ENCODE measurements around the gene MYMK. TPM values are rescaled to one million over a fixed set of nuclear protein-coding genes. Genes with fewer than 3 reads are reported as not detected.

Gene MYMK
- total RNA-seq, 1 donor from 2014 or later = not detected

DNA sequence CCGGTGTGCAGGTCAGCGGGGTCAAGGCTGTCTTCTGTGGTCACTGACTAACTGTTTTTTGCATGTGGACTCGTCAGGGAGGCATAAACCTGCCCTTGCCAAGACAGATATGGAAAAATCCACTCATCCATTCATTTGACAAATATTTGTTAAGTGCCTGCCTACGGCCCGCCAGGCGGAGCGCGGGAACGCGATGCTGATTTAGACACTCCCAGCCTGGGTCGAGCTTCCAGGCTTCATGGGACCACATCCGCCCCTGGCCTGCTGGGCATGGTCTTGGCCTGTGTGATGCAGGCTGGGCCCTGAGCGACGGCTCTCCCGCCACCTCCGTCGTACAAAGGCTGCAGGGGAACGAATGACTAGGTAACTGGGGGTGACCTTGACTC lies 18.1 kb downstream of the MYMK start:
- intact Hi-C loops (cut with micrococcal nuclease) = no loop called here

DNA sequence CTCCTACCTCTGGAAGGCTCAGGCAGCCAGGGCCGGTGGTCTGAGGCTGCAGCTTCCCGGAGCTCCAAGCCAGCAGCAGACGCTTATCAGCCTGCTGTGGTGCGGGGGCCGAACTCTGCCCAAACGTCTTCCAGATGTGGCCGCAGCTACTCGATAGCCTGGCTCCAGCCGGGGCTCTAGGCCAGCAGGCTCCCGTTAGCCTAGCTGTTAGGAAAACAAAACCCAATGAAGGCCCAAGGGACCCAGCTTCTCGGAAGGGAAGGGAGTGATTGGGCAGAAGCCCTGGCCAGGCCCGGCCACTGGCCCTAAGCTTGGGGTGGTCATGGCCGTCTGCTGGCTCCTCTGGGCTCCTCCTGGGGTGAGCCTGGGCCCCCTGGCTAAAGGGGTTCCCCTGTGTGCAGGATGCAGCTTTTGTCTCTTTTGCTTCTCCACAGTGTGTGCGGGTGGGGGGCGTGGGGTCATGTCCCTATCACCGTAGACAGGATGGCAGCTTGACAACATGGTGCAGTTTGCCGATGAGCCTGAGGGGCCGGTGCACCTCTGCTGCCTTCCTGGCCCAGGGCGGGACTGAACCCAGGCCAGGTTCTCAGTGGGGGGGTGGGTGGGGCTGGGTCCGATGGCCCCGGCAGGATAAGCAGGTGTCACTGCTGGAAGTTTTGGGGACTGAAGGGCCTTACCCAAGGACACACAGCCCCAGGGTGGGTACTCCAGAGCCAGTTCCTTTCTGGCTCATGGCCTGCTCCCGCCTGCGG lies 18.7 kb downstream of the MYMK start:
- intact Hi-C loops (cut with micrococcal nuclease) = no loop called here

DNA sequence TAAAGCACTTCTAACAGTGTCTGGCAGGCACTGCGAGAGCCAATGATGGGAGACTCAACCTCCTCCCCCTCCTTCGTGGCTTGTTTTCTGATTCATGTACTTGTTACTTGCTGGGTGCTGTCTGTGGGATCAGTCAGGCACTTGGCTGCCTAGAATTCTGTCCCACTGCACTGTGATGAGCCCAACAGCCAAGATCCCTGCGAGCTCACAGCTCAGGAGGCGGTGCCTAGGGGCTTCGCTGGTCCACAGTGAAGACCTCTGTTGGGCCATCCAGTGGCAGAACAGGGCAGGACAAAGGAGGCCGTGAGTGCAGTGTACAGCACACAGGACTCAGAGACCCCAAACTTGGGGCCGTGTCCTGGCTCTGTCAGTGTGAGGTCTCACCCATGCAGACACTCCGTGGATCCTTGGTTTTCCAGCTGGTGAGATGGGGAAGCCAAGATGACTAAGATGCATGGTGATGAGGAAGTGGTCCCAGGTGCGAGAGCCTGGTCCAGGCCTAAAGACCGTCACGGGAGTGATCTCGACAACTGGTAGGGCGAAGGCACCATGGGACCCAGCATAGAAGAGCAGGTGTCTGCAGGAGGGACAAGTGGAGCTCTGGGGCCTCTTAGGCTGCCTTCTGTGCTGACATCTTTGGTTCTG lies 19.5 kb downstream of the MYMK start:
- intact Hi-C loops (cut with micrococcal nuclease) = no loop called here

DNA sequence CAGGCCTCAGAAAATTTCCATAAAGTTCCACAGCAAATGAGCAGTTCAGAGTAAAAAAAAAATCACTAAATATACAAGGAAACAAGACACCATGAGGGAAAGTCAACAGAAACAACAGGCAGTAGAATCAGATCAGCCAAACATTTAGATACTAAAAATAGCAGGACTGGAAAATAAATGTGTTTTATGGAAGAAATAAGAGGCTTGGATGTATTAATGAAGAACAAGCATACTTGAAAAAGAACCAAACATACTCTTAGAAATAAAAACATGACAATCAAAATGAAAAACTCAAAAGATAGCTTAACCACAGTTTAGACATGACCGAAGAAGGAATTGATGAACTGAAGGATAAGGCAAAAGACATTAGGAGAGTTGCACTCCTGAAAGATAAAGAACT lies 22.6 kb downstream of the MYMK start:
- intact Hi-C loops (cut with micrococcal nuclease) = no loop called here

DNA sequence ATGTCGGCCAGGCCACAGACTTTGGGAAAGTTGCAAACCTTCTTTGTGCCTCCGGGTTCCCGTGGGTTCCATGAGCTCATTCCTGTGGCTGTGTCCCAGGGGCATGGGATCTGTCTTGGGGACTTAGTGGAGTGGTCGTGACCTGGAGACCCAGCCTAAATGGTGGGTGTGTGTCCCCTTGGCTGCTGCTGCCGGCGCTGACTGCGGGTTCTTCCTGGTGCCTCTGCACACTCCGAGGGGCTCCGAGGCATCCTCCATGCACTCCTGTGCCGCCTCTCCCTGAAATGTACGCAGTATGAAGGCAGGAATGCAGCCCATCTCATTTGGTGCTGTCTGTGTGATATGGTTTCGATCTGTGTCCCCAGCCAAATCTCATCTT lies 24.9 kb downstream of the MYMK start:
- intact Hi-C loops (cut with micrococcal nuclease) = no loop called here

DNA sequence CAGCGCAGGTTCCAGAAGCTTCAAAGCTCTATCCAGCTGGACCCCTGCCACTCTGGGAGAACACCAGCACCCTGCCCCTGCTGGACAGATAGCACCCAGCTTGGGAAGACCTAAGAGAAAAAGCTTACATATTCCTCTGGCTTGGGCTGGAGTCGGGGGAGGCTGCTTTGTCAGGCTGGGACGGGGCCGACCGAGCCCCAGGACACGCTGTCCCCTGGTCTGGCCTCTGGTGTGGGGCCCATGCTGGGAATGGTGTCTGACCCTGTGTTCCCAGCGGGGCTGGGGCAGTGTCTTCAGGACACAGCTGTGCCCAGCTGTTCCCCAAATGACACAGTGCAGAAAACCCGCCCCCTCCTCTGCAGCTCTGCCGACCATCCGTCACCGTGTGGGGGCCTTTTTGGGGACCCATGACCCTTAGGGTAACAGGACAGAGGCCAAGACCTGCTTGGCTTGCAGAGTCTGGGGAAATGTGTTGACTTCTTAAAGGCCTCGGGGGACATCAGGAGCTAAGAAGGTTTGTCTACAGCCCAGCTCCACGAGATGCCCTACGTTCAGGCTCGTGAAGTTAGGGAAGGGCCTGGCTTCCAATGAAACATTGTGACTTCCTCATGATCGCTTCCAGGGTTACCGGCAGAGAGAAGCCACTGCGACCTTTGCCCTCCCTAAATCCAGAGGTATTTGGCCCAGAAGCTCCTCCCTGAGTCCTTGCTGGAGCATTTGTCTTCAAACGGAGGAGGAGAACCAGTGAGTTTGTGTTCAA lies 25.4 kb downstream of the MYMK start:
- intact Hi-C loops (cut with micrococcal nuclease) = no loop called here

DNA sequence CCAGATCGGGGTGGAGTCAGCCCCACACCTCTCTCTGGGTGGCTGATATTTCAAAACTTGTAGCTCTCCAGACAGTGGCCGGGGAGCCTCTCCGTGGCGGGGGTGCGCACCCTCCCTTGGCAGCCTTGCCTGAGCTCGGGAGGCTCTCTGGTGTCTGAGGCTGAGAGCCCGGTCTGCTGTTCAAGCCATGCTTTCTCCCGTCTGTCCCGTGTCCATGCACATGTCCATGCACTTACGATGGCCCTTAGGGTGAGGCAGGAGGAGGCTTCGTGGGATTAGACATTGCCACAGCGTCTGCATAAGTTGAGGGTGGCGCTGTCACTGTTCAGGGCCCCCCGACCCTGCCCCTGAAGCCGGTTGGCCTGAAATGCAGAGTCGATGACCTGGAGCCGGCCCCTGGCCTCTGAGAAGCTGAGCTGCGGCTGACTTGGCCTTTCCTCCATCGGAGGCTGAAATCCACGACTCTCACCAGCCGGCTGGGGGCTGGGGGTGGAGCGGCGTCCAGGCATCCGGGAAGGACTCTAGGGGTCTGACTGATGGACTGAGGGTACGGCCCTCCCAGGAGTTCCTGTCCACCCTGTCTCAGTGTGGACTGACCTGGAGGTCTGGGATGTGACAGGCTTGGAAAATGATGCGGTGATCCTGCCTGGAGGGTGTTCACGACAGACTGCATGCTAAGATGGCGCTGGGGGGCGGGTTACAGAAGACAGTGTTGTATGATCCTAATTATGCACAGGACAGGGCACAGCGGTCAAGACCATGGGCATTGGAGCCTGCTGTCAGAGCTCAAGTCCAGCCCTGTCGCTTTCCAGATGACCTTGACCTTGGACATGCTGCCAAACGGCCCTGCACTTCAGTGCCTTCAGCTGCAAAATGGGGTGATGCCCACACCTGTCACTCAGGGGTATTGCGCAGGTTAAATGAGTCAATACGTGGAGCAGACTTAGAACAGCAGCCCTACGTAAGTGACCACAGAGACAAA lies 27.6 kb downstream of the MYMK start:
- intact Hi-C loops (cut with micrococcal nuclease) = no loop called here

DNA sequence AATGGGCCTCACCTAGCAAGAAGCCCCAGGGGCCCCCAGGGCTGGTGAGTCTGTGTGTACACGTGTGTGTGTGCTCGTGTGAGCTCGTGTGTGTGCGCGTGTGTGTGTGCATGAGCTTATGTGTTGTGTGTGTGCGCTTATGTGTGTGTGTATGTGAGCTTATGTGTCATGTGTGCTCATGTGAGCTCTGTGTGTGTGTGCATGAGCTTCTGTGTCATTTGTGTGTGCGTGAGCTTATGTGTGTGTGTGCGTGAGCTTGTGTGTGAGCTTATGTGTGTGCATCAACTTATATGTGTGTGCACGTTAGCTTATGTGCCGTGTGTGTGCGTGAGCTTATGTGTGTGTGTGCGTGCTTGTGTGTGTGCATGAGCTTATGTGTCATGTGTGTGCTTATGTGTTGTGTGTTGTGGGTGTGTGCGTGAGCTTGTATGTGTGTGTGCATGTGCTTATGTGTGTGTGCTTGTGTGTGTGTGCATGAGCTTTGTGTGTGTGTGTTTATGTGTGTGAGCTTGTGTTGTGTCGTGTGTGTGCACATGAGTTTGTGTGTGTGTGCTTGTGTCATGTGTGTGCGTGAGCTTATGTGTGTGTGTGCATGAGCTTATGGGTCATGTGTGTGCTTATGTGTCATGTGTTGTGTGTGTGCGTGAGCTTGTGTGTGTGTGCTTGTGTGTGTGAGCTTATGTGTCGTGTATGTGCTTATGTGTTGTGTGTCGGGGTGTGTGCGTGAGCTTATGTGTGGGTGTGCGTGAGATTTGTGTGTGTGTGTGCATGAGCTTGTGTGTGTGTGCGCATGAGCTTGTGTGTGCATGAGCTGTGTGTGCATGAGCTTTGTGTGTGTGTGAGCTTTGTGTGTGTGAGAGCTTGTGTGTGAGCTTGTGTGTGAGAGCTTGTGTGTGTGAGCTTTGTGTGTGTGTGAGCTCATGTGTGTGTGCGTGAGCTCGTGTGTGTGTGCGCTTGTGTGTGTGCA lies 29.1 kb downstream of the MYMK start:
- intact Hi-C loops (cut with micrococcal nuclease) = no loop called here

DNA sequence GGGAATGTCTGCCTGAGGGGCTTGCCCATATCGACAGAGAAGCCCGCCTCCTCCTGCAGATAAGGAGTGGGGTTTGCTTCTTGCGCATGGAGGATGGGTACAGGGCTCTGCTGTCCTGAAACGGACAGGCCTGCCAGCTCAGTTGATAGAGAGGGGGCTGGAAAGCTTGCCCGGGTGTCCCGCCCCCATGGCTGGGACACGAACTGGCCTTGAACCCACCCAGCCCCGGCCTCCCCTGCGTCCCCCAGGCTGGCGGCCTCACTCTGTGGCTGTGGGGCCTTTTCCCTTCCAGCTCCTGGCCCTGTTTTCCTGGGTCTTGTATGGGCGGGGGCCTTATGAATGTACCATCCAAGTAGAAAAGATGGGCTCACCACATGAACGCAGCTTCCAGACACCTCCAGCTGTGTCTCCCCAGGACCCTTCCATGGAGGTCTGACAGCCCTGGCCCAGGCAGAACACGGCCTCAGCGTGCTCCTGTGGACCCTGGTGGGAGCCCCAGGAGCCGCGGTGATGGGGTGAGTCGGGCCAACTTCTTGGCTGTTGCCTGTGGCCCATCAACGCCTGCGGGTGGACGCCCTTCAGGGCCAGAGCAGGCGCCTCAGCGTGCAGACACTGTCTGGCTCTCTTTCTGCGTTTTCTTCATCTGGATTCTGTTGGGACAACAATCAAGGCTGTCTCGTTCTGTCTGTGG lies 30.0 kb downstream of the MYMK start:
- intact Hi-C loops (cut with micrococcal nuclease) = no loop called here

DNA sequence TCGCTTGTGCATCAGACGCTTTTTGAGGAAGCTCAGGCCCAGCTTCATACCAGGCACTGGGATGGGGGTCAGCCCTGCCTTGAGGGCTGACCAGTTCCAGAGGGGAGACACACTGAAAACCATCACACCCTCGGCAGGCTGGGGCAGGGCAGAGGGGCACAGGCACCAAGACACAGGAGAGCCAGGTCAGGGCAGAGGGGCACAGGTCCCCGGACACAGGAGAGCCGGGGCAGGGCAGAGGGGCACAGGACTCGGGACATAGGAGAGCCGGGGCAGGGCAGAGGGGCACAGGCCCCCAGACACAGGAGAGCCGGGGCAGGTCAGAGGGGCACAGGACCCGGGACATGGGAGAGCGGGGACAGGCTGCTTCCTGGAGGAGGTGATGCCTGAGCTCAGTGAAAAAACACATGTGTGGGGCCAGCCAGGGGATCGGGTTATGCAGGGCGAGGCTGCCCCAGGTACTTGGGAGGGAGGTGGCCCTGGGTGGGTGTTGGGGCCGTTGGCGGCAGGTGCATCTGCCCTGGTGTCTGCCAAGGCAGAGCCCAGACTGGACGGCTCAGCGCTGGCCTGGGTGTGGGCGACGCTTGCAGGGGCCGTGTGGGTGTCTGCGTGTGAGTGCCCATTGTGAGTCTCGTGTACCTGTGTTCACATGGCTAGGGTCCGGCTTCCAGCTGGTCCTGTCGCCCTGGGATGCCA lies 30.8 kb downstream of the MYMK start:
- intact Hi-C loops (cut with micrococcal nuclease) = no loop called here

DNA sequence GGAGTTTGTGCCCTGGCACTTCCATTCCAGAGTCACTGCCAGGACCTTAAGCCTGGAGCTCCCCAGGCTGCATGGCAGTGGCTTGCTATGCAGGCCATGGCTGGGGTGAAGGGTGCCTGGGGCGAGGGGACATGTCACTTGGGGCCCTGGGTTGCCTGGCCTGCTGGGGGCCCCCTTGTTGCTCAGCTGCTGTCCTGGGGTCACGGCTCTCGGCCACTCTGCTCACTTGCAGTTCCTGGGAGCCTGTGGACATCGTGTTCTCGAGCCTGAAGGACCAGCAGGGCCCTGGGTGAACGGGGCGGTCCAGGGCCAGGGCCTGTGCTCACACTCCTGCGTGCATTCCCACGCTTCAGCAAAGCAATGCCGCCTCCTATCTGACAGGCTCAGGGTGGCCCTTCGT lies 31.3 kb downstream of the MYMK start:
- intact Hi-C loops (cut with micrococcal nuclease) = no loop called here

DNA sequence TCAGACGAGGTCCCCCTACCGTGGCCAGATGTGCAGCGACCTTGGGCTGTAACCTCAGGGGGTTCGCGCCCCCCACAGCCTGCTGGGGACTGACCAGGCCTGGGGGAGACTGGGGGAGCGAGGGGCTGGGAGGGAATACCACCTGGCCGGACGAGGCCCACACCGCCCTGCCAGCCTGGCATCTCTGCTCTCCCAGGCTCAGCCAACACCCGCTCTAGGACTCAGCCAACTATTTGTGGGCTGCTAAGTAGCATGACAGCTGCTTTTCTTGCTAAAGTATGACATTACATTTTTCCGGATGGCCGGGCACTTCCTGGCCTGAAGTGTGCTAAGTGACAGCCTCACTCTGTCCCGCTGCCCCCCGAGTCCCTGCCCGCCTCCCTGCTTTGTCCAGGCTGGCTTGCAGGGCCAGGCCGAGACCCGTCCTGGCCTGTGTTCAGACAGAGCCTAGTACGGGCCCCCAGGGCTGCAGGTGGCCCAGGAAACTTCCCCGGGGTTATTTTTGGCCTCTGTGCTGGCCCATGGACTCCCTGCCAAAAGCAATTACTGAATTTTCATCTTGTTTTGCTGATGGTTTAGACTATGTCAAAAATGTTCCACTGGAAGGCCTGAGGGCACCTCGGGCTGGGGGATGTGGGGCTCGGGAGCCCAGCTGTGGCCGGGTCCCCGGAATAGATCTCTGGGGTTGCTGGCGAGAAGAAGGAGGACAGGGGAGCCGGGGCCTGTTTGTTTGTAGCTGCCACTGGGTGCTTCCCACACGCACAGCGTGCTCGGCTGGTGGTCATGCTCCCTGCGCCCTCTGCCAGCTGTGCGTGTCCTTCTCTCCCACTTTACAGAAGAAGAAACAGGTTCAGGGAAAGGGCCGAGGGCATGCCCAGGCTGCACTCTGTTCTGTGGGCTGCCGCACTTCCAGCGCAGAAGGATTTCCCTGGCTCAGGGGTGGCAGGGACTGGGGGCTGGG lies 32.4 kb downstream of the MYMK start:
- intact Hi-C loops (cut with micrococcal nuclease) = no loop called here

DNA sequence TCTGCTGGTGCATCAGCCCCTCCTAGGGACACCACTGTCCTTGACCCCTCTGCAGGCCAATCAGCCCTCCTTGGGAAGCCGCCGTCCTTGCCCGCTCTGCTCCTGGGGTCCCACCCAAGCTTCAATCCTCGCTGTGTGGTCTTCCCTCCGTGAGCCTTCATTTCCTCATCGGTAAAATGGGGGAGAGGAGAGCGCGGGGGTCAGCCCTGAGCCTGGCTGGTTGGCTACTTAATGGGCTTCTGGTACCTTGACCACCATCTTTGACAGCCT lies 33.2 kb downstream of the MYMK start:
- intact Hi-C loops (cut with micrococcal nuclease) = no loop called here

DNA sequence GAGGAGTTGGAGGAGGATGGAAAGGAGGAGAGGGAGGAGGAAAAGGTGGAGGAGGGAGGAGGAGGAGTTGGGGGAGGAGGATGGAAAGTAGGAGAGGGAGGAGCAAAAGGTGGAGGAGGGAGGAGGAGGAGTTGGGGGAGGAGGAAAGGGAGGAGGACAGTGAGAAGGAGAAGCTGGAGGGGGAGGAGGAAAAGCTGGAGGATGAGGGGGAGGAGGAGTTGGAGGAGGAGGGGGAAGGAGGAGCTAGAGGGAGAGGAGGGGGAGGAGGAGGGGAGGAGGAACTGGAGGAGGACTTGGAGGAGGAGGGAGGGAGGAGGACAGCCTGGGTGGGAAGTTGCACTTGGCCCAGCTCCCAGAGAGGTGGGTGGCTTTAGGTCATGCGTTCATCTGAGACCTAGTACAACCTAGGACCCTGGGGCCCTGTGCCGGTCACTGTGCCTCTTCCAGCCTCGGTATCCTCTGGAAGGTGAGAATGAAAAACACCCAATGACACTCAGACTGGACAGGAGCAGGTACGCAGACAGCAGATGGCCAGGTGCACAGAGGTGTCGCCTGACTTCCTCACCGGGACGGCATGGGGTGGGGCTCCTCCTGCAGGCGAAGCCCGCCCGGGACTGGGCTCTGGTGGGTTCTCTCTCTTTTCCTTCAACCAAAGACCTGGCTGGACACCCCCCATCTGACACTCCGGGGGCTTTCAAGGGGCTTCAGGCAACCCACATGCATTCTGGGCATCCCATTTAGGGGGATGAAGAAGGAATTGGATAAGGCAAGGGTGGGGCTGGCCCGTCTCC lies 33.7 kb downstream of the MYMK start:
- intact Hi-C loops (cut with micrococcal nuclease) = no loop called here

DNA sequence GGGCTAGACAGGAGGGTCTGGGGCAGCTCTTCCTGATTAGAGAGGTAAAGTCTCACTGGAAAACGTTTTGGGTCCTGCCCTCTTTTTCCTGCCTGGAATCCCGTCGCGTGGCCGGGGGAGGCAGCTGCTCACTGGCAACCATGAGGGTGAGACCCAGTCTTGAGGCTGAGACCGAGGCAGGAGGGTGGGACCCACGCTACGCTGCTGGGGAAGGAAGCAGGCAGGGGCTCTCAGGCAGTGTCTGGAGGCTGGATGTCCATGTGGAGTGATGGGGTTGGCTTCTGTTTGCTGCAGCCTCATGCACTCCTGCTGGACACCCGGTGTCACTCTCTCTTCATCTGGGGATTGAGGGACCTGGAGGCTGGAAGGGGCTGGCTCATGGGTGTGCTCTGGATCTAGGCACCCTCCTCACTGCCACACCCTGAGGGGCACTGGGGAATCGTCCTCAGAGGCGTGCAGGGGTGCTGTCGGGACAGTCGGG lies 34.5 kb downstream of the MYMK start:
- intact Hi-C loops (cut with micrococcal nuclease) = no loop called here

DNA sequence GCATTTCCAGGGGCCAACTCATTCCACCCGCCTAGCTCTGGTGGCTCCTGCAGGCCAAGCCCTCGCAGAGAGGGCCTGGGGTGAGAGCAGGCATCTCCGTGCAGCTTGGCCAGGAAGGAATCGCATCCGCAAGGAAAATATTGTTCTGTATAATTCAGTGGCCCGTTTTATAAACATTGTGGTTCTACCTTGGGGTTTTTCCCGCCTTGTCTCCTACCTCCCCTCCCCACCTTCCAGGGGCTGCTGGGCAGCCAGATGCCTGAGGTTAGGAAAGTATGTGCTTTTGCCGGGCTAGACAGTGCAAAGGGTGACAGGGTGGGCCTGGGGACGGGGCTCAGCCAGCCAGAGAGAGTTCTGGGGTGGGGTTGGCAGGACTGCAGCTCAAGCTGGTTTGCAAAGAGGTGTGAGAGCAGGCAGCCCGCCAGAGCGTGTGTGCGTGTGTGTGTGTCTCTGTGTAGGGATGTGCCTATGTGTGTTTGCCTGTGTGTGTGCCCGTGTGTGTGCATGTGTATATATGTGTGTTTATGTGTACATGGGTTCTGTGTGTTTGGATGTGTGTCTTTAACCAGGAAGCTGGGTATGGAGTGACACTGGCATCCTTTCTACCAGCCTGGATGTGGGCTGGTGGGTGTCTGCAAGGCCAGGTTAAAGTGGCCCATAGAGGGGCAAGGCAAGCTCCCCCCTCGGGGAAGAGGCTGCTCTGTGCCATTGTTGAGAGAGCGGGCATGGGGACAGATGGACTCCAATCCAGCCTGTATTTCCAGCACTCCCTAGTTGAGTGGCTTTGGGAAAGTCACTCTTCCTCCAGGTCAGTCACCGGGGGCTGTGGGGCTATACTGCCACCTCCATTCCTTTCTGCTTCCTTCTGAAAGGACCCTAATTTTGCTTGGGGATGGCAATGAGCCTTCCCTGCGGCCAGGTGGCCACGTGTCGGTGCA lies 35.2 kb downstream of the MYMK start:
- intact Hi-C loops (cut with micrococcal nuclease) = loop anchor here (10.0 kb wide), 1 partner anchor 145 kb away; the partner anchor contains the start of genes MED22 and RPL7A
